Uterus (tissue), 2 donors: ENCODE data around the gene MYADML2.

Source experiments
- POLR2A ChIP-seq, 2 donors: fragments of 450-650 bp; IDR thresholded peaks; one replicate each; pipeline ENCODE4 v1.6.1; 2016; ENCODE audit warnings: antibody characterized with exemption in 2 of 2, mild to moderate bottlenecking in 1 of 2, moderate library complexity in 1 of 2
- TF ChIP-seq, protein P1 (sequence below), 4 experiments: fragments of 200-600 bp in 2 of 4; fragments of 450-650 bp in 2 of 4; sonication (generic) in 2 of 4; IDR thresholded peaks; one replicate each; pipeline ENCODE4 v1.5.1; 2016 to 2019; ENCODE audit warnings: antibody characterized with exemption in 4 of 4, mild to moderate bottlenecking in 2 of 4, moderate library complexity in 1 of 4

DNA sequence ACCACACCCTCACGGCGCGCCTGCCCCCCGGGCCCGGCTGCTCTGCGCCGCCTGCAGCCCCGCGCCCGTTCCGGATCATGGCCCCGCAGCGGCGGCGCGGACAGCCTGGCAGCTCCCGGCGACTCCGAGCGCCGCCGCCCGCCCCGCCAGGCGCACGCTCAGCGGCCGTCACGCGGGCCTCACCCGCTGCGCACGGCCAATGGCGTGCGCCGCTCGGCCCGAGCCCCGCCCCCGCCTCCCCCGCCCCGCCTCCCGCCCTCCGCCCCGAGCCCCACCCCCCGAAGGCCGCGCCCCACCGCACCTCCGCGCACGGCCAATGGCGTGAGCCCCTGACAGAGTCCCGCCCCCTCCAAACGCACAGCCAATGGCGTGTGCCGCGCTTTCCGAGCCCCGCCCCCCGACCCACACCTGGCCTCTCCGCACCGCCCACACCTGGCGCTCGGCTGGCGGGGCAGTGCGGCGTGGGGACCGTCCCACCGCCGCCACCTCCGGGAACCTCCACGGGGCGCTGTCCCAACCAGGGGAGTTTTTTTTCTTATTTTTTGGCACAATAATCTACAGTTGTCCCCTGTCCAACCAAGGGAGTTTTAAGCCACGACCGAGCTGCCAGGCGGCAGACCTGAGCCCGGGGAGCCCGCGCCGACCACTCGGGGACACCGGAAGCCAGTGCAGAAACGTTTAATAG, 35.6 kb downstream of the MYADML2 start, which contains the start of gene PCYT2:
- TF ChIP-seq POLR2A (IDR thresholded peaks at IDR 0.05), result peak in 1 of 2 donors; percentile 56
- TF ChIP-seq, protein P1, sequence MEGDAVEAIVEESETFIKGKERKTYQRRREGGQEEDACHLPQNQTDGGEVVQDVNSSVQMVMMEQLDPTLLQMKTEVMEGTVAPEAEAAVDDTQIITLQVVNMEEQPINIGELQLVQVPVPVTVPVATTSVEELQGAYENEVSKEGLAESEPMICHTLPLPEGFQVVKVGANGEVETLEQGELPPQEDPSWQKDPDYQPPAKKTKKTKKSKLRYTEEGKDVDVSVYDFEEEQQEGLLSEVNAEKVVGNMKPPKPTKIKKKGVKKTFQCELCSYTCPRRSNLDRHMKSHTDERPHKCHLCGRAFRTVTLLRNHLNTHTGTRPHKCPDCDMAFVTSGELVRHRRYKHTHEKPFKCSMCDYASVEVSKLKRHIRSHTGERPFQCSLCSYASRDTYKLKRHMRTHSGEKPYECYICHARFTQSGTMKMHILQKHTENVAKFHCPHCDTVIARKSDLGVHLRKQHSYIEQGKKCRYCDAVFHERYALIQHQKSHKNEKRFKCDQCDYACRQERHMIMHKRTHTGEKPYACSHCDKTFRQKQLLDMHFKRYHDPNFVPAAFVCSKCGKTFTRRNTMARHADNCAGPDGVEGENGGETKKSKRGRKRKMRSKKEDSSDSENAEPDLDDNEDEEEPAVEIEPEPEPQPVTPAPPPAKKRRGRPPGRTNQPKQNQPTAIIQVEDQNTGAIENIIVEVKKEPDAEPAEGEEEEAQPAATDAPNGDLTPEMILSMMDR (IDR thresholded peaks at IDR 0.05), result no peak
